HEK293 (cell line): ENCODE results near the gene PPP2R5E.

Experiments
- ATF2 ChIP-seq: fragments of 450-650 bp; formaldehyde crosslinking; IDR thresholded peaks from 2 replicates; pipeline ENCODE4 v1.5.1; 2016; ENCODE audit warnings: missing biosample characterization, missing genetic modification characterization, low read depth
- GLIS1 ChIP-seq: fragments of 450-650 bp; formaldehyde crosslinking; IDR thresholded peaks from 2 replicates; pipeline ENCODE4 v1.5.1; 2016; ENCODE audit warnings: missing biosample characterization, missing genetic modification characterization
- KLF1 ChIP-seq: fragments of 450-650 bp; formaldehyde crosslinking; IDR thresholded peaks from 2 replicates; pipeline ENCODE4 v1.5.1; 2016; ENCODE audit warnings: missing biosample characterization, missing genetic modification characterization
- SP2 ChIP-seq: fragments of 450-650 bp; formaldehyde crosslinking; IDR thresholded peaks from 2 replicates; pipeline ENCODE4 v1.5.1; 2016; ENCODE audit warnings: missing biosample characterization, missing genetic modification characterization
- SP3 ChIP-seq: fragments of 450-650 bp; formaldehyde crosslinking; IDR thresholded peaks from 2 replicates; pipeline ENCODE4 v1.5.1; 2016; ENCODE audit warnings: missing biosample characterization, missing genetic modification characterization
- TCF7L2 ChIP-seq: IDR thresholded peaks from 2 replicates; pipeline ENCODE4 v1.6.1; 2011; ENCODE audit warnings: low read depth, mild to moderate bottlenecking, inconsistent platforms, low read length, moderate library complexity, borderline replicate concordance
- ZBTB21 ChIP-seq: fragments of 450-650 bp; formaldehyde crosslinking; IDR thresholded peaks from 2 replicates; pipeline ENCODE4 v1.5.1; 2017; ENCODE audit warnings: missing biosample characterization, missing genetic modification characterization
- ZBTB26 ChIP-seq: fragments of 450-650 bp; formaldehyde crosslinking; optimal IDR thresholded peaks from 2 replicates; pipeline ENCODE3; 2016; ENCODE audit warnings: missing biosample characterization, mild to moderate bottlenecking, missing genetic modification characterization
- ZBTB44 ChIP-seq: fragments of 450-650 bp; IDR thresholded peaks from 2 replicates; pipeline ENCODE4 v1.5.1; 2018; ENCODE audit warnings: missing biosample characterization, mild to moderate bottlenecking, missing genetic modification characterization
- ZIC2 ChIP-seq: fragments of 450-650 bp; formaldehyde crosslinking; IDR thresholded peaks from 2 replicates; pipeline ENCODE4 v1.5.1; 2016; ENCODE audit warnings: missing biosample characterization, missing genetic modification characterization
- ZNF121 ChIP-seq: fragments of 450-650 bp; formaldehyde crosslinking; IDR thresholded peaks from 2 replicates; pipeline ENCODE4 v1.5.1; 2016; ENCODE audit warnings: missing biosample characterization, missing genetic modification characterization
- ZNF155 ChIP-seq: fragments of 450-650 bp; formaldehyde crosslinking; IDR thresholded peaks from 2 replicates; pipeline ENCODE4 v1.5.1; 2016; ENCODE audit warnings: missing biosample characterization, missing genetic modification characterization
- ZNF184 ChIP-seq: fragments of 450-650 bp; IDR thresholded peaks from 2 replicates; pipeline ENCODE4 v1.5.1; 2018; ENCODE audit warnings: missing biosample characterization, mild to moderate bottlenecking, missing genetic modification characterization
- ZNF221 ChIP-seq: fragments of 450-650 bp; formaldehyde crosslinking; IDR thresholded peaks from 2 replicates; pipeline ENCODE4 v1.5.1; 2017; ENCODE audit warnings: missing biosample characterization, missing genetic modification characterization, borderline replicate concordance
- ZNF239 ChIP-seq: fragments of 450-650 bp; formaldehyde crosslinking; IDR thresholded peaks from 2 replicates; pipeline ENCODE4 v1.5.1; 2016; ENCODE audit warnings: missing biosample characterization, missing genetic modification characterization
- ZNF248 ChIP-seq: fragments of 450-650 bp; formaldehyde crosslinking; IDR thresholded peaks from 2 replicates; pipeline ENCODE4 v1.5.1; 2017; ENCODE audit warnings: missing biosample characterization, missing genetic modification characterization
- ZNF292 ChIP-seq: fragments of 450-650 bp; formaldehyde crosslinking; IDR thresholded peaks from 2 replicates; pipeline ENCODE4 v1.5.1; 2016; ENCODE audit warnings: low read depth, missing biosample characterization, missing genetic modification characterization, borderline replicate concordance
- ZNF324 ChIP-seq: fragments of 450-650 bp; formaldehyde crosslinking; IDR thresholded peaks from 2 replicates; pipeline ENCODE4 v1.5.1; 2016; ENCODE audit warnings: missing biosample characterization, missing genetic modification characterization
- ZNF362 ChIP-seq: fragments of 450-650 bp; formaldehyde crosslinking; IDR thresholded peaks from 2 replicates; pipeline ENCODE4 v1.5.1; 2016; ENCODE audit warnings: missing biosample characterization, missing genetic modification characterization
- ZNF366 ChIP-seq: fragments of 450-650 bp; formaldehyde crosslinking; conservative IDR thresholded peaks from 2 replicates; pipeline ENCODE4 v1.5.1; 2016; ENCODE audit warnings: missing biosample characterization, missing genetic modification characterization
- ZNF394 ChIP-seq: fragments of 450-650 bp; formaldehyde crosslinking; IDR thresholded peaks from 2 replicates; pipeline ENCODE4 v1.5.1; 2016; ENCODE audit warnings: missing biosample characterization, missing genetic modification characterization, mild to moderate bottlenecking, moderate library complexity, borderline replicate concordance
- ZNF473 ChIP-seq: fragments of 450-650 bp; formaldehyde crosslinking; IDR thresholded peaks from 2 replicates; pipeline ENCODE4 v1.5.1; 2017; ENCODE audit warnings: missing biosample characterization, missing genetic modification characterization
- ZNF530 ChIP-seq: fragments of 450-650 bp; formaldehyde crosslinking; IDR thresholded peaks from 2 replicates; pipeline ENCODE4 v1.5.1; 2016; ENCODE audit warnings: low read depth, missing biosample characterization, missing genetic modification characterization
- ZNF555 ChIP-seq: fragments of 450-650 bp; formaldehyde crosslinking; conservative IDR thresholded peaks from 2 replicates; pipeline ENCODE4 v1.5.1; 2017; ENCODE audit warnings: missing biosample characterization, mild to moderate bottlenecking, missing genetic modification characterization, inconsistent platforms
- ZNF558 ChIP-seq: fragments of 450-650 bp; formaldehyde crosslinking; IDR thresholded peaks from 2 replicates; pipeline ENCODE4 v1.5.1; 2016; ENCODE audit warnings: missing biosample characterization, missing genetic modification characterization
- ZNF561 ChIP-seq: fragments of 450-650 bp; IDR thresholded peaks from 2 replicates; pipeline ENCODE4 v1.5.1; 2018; ENCODE audit warnings: missing biosample characterization, missing genetic modification characterization, borderline replicate concordance
- ZNF610 ChIP-seq: fragments of 450-650 bp; formaldehyde crosslinking; IDR thresholded peaks from 2 replicates; pipeline ENCODE4 v1.5.1; 2016; ENCODE audit warnings: missing biosample characterization, missing genetic modification characterization, borderline replicate concordance
- ZNF639 ChIP-seq: fragments of 450-650 bp; formaldehyde crosslinking; IDR thresholded peaks from 2 replicates; pipeline ENCODE4 v1.5.1; 2016; ENCODE audit warnings: missing biosample characterization, missing genetic modification characterization
- ZNF645 ChIP-seq: fragments of 450-650 bp; formaldehyde crosslinking; IDR thresholded peaks from 2 replicates; pipeline ENCODE4; 2016; ENCODE audit warnings: missing biosample characterization, missing genetic modification characterization
- ZNF704 ChIP-seq: fragments of 450-650 bp; formaldehyde crosslinking; IDR thresholded peaks from 2 replicates; pipeline ENCODE4 v1.5.1; 2016; ENCODE audit warnings: missing biosample characterization, missing genetic modification characterization
- ZNF76 ChIP-seq: fragments of 450-650 bp; formaldehyde crosslinking; IDR thresholded peaks from 2 replicates; pipeline ENCODE4; 2016; ENCODE audit warnings: low read depth, missing biosample characterization, missing genetic modification characterization, borderline replicate concordance
- ZNF768 ChIP-seq: fragments of 450-650 bp; formaldehyde crosslinking; IDR thresholded peaks from 2 replicates; pipeline ENCODE4 v1.5.1; 2018; ENCODE audit warnings: missing biosample characterization, mild to moderate bottlenecking, missing genetic modification characterization

The PPP2R5E gene

GRCh38 chr14:63542231-63542999 is 762 bp downstream of the PPP2R5E start (continued):
- no peak for TF ChIP-seq ZNF362
- peak; percentile 59 for TF ChIP-seq SP3 (tag by site-specific recombination)
- no peak for TF ChIP-seq ZNF121 (tag by site-specific recombination)
- no peak for TF ChIP-seq TCF7L2
- TF ChIP-seq ZNF76 (tag by site-specific recombination) = 0 out of 2 replicates have a peak, but pooled peaks have one; percentile 45
- no peak for TF ChIP-seq KLF1
- TF ChIP-seq ZNF366 (tag by site-specific recombination) = 0 out of 2 replicates have a peak, but pooled peaks have one; percentile 34
- no peak for TF ChIP-seq ZNF248 (tag by site-specific recombination)
- TF ChIP-seq ZNF768 (tag by site-specific recombination) = no peak
- TF ChIP-seq ZBTB21 (tag by site-specific recombination) = no peak
- no peak for TF ChIP-seq ZNF324 (tag by site-specific recombination)
- TF ChIP-seq ZNF555 (tag by site-specific recombination) = no peak
- TF ChIP-seq ZBTB44 (tag by site-specific recombination) = no peak
- no peak for TF ChIP-seq ZNF155 (tag by site-specific recombination)
- TF ChIP-seq ZNF292 = no peak
- no peak for TF ChIP-seq ZNF645 (tag by site-specific recombination)
- no peak for TF ChIP-seq ATF2
- no peak for TF ChIP-seq ZNF473 (tag by site-specific recombination)
- TF ChIP-seq ZNF610 (tag by site-specific recombination) = no peak
- TF ChIP-seq ZIC2 = no peak
- TF ChIP-seq ZNF558 (tag by site-specific recombination) = no peak
- TF ChIP-seq ZNF394 (tag by site-specific recombination) = no peak
- TF ChIP-seq ZNF184 (tag by site-specific recombination) = no peak
- no peak for TF ChIP-seq ZNF561 (tag by site-specific recombination)
- TF ChIP-seq ZNF221 (tag by site-specific recombination) = no peak
- no peak for TF ChIP-seq ZNF239 (tag by site-specific recombination)
- no peak for TF ChIP-seq ZNF639 (tag by site-specific recombination)
- no peak for TF ChIP-seq ZNF530 (tag by site-specific recombination)
- TF ChIP-seq SP2 (tag by site-specific recombination) = peak; percentile 45
- peak; percentile 45; the same call in 1 of the 2 replicates for TF ChIP-seq GLIS1 (tag by site-specific recombination)
- TF ChIP-seq ZBTB26 (tag by site-specific recombination) = no peak
- no peak for TF ChIP-seq ZNF704 (tag by site-specific recombination)
